Stimulated activated CD4-positive, alpha-beta T cell treated with anti-CD3 and anti-CD28 coated beads, Interleukin-4, amount 100 ng/mL, for 48 hours (primary cell): ENCODE data around the gene LIMS1.
A peak's percentile ranks its signal among the peaks of the same experiment; 100 is the strongest.
"Not testable (repeated sequence)": the region's sequence is repeated elsewhere in the genome, so short reads cannot be mapped to it uniquely, and the experiment has no call there.

Experiments
- DNase-seq, 2 donors: peaks; one replicate each; pipeline ENCODE4 v3.0.0-alpha.2; 2020; ENCODE audit warnings: low read depth in 2 of 2

LIMS1 gene, protein sequence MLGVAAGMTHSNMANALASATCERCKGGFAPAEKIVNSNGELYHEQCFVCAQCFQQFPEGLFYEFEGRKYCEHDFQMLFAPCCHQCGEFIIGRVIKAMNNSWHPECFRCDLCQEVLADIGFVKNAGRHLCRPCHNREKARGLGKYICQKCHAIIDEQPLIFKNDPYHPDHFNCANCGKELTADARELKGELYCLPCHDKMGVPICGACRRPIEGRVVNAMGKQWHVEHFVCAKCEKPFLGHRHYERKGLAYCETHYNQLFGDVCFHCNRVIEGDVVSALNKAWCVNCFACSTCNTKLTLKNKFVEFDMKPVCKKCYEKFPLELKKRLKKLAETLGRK

DNA sequence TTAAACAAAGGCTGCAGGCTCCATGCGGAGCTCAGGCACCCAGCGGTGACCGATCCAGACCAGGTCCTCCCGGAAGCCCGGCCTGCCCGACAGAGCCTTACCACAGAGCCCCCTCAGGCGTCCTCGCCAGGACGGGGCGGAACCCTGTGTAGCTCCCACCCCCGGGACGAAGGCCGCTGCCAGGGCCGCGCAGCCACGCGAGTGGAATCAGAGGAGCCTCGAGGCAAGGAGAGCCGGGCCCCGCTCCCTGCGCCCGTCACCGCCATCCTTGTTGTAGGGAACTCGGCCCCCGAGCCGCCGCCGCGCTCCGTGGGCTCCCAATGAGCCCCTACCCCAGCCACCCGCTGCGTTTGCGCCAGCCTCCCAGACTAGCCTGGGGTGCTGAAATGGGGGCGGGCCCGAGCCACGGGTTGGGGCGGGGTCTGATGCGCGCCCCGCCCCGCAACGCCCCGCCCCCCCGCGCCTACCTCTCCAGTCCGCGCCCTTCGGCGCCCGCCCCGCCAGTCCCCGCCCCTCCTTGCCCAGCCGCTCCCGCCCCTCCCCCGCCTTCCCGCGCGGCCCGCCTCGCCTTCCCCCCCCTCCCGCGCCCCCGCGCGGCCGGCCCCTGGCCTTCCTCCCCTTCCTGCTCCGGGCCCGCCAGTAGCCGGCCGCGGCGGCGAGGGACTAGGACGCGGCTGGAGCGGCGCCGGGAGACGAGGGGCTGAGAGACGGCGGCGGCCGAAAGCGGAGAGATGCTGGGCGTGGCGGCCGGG lies at the start of gene LIMS1:
LIMS1 (plus strand) TSS at position 639 of the 752 bp plus-strand sequence; CDS start at position 732, 93 bp downstream.
- peak; percentile 89 for DNase-seq

DNA sequence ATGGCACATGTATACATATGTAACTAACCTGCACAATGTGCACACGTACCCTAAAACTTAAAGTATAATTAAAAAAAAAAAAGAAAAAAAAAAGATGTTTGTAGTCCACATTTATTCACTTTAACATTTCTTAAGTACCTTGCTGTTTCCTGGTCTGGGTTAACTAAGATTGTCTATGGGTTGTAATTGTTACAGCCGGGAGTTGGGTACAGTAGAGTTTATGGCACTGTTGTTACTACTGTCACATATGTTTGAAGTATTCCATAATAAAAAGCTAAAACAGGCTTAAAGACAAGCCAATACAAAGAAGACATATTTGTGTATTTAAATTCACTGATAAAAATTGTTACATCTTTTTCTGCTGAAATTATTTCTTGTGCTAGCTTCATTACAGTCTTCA lies 49.0 kb upstream of the LIMS1 start:
- no peak for DNase-seq

DNA sequence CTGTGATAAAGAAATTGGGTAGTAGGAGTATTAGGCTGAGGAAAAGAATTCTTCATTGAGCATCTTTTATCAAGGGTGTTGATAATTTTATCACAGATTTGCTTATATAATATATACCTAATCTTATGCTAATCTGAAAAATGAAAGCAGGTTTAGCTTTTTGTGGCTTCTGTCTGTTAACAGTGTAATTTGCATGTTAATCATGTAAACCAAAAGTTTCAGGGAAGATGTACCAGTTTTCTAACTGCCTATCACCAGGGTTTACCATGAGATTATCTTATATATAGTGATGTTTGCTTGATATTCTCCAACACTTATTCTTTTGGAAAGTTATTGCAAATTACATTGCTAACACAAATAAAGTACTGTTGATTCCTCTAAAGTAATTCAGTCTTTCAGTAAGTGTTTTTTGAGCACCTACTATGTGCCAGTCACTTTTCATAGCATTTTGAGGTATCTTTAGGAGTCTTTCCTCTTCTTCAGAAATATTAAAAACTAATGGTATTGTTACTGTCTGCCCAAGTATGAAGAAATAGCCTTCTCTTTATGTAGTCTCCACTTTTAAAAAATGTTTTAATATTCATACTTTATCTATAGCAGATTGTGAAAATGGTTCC lies 43.7 kb upstream of the LIMS1 start:
- no peak for DNase-seq

DNA sequence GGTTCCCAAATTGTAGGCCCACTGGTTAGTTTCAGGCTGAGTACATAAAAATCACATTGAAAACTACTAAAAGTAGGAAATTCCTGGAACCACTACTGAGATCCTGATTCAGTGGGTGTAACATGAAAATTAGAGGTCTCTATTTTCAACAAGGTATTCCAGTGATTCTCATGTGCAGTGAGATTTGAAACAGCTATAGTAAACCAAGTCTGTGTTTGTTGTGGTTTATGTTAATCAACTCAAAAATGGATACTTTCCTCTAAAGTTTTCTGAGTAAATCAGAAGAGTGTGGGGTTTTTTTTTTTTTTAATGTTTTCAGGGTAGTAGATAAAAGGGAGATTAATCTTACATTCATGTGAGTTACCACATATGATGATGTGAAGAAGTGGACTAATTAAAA lies 42.4 kb upstream of the LIMS1 start:
- DNase-seq, result no peak

DNA sequence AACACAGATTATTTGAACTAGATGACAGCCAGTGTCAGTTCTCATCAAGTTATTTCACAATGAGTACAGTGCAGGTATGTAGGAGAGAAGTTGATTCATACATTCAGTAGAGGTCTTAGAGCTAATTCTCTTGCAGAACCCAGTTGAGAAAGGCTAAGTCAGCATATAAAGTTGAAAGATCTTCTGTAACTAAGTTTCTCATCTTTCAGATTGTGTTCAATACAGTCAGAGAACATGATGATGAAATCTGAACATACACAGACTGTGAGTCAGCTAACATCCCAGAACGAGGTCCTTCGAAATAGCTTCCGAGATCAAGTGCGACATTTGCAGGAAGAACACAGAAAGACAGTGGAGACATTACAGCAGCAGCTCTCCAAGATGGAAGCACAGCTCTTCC lies 41.9 kb upstream of the LIMS1 start:
- DNase-seq, result no peak

DNA sequence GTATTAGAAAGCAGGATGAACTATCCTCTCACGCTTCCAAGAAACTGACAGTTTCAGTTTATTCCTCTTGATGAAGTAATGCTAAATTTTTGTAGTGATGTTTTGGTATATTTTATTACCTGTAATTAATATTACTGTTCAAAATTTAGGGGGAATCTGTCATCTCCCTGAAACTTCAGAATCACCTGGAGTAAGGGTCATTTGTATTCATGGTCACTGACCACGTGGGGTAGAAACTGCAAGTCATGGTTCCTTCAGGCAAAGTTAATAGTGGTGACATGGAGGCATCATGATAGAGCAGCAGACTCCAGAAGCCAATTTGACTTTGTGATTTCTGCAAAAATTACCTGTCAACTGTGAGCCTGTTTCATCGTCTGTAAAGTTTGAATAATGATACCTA lies 38.1 kb upstream of the LIMS1 start:
- DNase-seq, result not testable (repeated sequence)

DNA sequence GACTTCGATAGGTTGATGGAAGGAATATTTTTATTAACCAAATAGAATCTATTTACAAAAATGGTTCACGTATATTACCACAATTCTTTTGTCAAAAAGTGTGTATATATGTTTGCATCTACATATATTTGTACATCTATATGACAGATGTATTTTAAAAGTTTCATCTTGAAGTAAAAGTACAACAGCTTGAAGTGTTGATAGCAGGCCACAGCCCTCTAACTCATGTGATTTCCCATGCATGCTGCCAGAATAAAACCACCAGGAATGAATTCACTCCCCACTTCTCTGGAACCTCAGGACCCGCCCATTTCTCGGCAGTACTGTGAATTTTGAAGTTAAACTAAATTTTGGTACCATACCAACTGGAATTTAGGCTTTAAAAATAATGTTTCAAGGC lies 26.6 kb upstream of the LIMS1 start:
- not testable (repeated sequence) for DNase-seq

DNA sequence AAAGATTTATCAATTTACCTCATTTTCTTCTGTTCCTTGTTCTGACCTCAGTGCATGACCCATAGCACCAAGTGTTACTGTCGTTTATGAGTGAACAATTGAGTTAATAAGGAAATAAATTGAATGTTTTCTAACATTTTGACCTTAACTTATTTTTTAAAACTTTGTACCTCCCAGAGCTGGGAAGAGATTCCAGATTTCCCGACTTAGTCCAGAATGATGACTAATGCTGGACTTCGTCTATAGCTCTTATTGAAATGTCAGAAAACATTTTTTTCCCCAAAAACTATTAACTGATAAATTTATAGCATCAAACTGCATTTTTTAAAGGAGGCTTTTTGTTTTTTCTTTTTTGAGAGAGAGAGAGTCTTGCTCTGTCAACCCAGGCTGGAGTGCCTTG lies 21.8 kb upstream of the LIMS1 start:
- DNase-seq, result not testable (repeated sequence)

DNA sequence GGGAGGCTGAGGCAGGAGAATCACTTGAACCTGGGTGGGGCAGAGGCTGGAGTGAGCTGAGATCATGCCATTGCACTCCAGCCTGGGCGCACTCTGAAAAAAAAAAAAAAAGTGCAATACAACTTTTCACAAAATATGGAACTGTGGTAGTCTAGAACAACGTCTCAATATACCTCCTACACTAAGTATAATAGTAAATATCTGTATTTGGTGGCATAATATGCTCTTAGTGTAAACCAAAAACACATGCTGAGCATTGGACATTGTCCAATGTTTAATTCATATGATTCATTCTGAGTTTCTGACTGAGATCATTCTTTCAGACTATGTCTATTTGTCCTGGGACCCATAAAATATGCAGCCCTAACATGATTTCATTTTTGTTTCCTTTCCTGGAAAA lies 19.8 kb upstream of the LIMS1 start:
- DNase-seq, result not testable (repeated sequence)

DNA sequence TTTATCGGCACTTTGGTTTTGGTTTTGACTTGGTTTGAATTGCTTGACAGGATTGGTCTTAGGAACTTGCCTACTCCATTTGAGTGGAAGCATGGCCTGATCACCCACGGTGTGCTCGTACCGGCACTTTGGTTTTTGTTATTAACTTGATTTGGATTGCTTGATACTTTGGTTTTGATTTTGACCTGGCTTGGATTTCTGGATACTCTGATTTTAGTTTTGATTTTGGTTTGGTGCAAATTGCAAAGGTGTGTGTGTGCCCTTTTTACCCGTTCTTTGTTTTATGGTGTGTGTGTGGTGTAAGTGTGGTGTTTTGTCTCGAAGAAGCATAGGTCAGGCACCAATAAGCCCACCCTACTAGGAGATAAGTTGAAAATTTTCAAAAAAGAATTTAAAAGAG lies 9.6 kb upstream of the LIMS1 start:
- not testable (repeated sequence) for DNase-seq

DNA sequence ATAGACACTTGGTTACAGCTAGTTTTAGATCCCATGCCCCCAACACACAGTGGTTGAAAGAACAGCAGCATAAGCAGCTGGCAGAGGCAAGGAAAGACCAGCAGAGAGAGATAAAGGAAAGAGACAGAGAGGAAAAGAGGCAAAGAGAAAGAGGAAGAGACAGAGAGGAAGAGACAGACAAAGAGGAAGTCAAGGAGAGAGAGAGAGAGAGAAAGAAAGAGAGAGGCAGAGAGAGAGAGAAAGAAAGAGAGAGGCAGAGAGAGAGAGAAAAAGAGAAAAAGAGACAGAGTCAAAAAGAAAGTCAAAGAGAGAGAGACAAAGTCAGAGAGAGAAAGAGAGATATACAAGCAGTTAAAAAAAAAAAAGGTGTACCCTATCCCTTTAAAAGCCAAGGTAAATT lies 9.0 kb upstream of the LIMS1 start:
- DNase-seq, result not testable (repeated sequence)

DNA sequence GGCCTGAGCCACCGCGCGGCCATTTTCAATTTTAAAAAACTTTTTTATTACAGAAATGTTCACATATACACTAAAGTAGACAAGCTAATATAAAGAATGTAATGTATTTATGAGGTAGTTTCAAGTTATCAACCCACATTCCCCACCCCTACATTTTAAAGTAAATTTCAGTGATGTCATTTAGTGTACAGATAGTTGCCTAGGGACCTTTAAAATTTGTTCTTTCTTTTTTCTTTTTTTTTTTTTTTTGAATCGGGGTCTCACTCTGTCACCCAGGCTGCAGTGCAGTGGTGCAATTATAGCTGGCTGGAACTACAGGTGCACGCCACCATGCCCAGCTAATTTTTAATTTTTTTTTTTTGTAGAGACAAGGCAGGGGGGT lies 2.6 kb upstream of the LIMS1 start:
- no peak for DNase-seq

DNA sequence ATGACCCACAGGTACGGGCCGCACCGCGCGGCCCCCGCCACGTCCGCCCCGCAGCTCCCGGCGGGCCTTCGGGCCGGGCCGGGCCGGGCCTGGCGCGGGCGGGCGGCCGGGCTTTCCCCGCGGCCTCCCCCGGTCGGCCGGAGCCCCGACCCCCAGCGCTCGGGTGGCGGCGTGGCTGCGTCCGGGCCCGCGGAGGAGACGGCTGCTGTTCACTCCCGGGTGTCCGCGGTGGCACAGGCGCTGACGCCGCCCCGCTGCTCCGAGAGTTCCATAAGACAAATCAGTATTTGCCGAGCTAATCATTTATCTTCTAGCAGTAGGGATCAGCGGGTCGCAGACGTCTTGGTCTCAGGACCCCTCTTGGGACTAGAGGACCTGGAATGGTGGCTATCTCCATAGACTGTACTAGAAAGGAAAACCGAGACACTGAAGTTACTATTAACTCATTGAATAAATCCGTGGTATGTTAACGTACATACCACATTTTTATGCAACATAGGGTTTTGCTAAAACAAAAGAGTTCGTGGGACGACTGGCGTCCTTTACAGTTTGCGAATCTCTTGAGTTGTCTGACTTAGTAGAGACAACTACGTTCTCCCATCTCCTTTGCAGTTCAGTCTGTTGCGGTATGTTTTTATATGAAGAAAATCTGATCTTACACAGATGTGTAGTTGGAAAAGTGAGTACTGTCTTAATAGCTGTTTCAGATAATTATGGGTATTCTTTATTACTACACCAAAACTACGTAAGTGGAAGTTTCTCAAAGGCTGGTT lies 500 bp downstream of the LIMS1 start:
- peak; percentile 9 to 23 for DNase-seq

DNA sequence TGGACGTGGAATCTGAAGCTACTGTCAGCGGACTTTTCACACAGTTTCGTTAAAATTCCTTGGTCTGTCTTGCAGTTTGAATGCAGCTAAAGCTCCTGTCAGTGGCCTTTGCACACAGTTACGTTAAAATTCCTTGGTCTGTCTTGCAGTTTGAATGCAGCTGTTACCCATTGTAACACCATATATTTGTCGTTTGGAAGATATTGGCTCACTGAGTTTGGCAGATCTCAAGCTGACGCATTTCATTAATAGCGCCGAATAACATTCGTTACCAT lies 1.0 kb downstream of the LIMS1 start:
- no peak for DNase-seq

DNA sequence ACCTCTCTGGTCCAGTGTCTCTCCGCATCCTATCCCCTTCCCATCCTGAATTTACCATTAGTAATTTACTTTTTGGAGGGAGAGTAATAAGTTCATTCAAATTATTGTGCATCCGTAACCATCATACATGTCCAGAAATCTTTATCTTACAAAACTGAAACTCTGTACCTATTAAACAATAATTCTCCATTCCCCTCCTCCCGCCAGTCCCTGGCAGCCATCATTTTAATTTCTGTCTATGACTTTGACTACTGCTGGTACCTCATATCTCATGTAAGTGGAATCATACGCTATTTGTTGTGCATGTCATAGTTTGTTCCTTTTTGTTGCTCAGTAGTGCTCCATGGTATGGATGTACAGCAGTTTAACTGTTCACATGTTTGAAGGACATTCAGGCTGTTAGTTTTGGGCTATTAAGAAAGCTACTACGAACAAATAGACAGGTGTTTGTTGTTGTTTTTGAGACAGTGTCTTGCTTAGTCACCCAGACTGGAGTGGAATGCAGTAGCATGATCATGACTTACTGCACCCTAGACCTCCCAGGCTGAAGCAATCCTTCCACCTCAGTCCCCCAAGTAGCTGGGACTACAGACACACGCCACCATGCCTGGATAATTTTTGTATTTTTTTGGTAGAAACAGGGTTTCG lies 2.0 kb downstream of the LIMS1 start:
- no peak for DNase-seq

DNA sequence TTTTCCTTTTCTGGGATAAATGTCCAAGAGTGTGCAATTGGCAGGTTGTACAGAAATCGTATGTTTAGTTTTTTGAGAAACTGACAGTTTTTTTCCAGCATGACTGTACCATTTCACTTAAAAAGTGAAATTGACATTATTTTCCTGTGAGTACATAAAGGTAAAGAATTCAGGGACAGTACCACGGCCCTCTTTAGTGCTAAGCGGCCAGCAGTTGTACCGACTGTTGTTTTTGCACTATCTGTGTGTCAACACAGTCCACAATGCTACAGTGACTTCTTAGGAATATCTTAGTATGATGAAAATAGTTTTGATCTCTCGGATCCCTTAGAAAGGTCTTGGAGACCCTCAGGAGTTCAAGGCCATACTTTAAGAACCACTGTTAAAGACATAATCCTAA lies 2.6 kb downstream of the LIMS1 start:
- no peak for DNase-seq

DNA sequence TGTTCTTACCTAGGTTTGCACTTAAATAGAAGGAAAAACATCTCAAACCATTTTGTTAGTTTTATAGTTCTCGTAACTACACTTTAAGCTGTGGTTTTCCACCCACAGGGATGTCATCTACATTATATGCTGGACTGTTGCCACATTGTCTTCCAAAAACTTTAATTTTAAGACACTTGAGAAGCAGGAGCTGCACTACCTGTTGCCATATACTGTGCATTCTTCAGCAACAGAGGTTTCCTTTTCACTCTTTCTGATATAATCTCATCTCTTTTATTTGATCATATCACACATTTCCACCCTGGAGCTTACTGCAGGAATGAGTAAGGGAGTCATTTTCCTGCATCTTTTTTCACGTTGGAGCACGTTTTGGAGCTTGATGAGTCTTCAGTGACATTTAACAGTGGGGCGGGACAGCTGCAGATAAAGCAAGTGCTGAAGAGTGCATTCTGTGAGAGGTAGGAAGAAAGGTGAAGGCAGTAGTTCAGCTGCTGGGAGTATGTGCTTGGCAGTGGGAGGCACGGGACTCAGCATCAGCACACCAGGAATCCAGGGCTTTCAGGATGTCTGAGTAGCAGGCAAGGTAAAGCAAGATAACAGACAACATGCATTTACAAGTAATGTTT lies 3.8 kb downstream of the LIMS1 start:
- no peak for DNase-seq

DNA sequence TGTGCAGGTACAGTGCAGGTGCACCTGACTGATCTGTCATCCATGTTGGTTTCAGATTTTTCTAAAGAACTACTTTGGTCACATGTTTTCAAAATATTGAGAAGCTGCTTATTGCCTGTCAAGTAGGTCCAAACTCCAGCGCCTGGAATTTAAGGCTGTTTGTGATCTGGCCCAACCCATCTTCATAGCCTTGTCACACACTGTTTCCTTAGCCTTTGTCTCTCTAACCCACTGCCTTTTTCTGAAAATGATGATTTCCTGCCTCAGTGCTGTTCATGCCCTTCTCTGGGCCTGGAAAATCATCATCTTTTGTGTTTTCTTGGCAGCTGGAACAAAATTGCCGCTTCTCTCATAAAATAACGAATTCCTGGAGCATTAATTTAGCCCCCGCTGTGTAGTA lies 7.2 kb downstream of the LIMS1 start:
- no peak for DNase-seq

DNA sequence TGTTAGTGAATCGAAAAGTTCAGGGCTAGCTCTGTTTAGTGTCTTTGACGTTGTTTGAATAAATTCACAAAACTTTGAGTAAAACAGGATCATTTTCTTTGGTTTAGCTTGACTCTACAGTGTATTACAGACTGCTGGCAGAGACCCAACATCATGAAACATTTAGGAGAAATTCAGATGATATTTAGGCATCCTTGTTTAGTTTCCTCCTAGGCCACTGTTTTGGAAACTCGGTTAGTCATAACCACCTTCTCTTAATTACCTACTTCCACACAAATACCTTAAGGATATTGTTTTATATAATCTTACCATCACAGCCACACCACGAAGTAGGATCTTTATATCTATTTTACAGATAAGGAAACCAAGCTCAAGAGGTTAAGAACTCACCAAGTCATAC lies 7.8 kb downstream of the LIMS1 start:
- no peak for DNase-seq

DNA sequence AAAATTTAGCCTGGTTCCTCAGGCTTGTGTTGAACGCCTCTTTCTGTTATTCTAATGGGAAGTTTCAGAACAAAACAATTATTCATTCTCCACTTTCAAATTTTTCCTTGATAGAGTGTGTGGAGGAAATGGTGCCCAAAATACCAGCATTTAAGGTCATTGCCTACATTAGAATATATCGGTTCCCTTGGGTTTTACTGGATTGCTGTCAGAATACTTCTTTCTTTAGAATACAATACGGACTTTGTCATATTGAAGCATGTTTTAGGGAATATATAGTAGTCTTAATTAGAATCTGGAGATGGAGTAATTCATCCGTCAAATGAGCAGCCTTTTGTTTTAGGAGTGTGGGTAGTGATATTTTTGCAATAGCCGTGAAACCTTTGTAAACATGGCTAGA lies 13.3 kb downstream of the LIMS1 start:
- DNase-seq, result no peak

DNA sequence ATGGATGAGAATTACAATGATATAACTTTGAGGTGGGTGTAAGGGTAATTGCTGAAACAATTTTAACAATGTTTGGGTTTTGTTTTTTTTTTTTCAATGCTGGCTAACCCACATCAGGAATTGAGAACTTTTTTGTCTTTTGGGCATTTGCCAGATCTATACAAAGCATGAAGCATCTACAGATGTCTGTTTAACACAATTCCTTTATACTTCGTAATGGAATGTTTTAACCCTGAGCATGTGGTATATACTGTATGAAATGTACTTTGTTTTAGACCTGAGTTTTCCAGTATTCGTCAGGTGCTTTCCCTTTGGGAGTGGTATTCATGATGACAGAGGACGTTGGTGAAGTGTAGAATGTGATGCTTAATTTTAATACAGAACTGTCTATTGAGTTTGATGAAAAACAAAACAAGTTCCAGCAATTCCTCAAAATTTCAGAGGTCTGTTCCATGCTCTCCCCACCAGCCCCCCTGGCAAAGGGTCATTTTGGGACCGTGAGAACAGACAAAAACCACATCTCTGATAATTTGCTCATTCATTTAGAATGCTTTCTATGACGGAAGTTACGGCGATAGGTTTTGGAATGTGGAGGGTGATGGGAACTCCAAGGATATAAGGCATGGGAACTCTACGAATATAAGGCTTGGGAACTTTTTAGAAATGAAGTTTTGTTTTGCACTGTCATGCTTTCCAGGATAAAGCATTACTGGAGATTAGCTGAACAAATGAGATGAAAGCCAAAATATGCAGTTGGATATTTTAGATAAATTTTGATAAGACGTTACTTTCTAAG lies 14.1 kb downstream of the LIMS1 start:
- no peak for DNase-seq
